ENCODE data around the gene CRB2.

- no peak for TF ChIP-seq GATA2 (IDR thresholded peaks at IDR 0.05; ENCODE audit: low read depth, low read length)
- TF ChIP-seq GATA3 (IDR thresholded peaks at IDR 0.05; ENCODE audit: low read depth, low read length), result no peak
Measured at GRCh38 chr9:123346826-123347225, 9.2 kb upstream of the CRB2 start.
